H1 (cell line): ENCODE data around the gene ZNF786. TPM values are rescaled to one million over a fixed set of nuclear protein-coding genes. Genes with fewer than 3 reads are reported as not detected.

Experiments
- CTCF ChIA-PET: fragments of 300-600 bp; sonication (Branson Sonifier 250); formaldehyde crosslinking; loops from one replicate; lab custom pipeline; 2021; ENCODE audit not compliant: partially characterized antibody; lab: Charles Lee
- POLR2A ChIA-PET: fragments of 300-600 bp; sonication (Branson Sonifier 250); formaldehyde crosslinking; loops from one replicate; lab custom pipeline; 2021; ENCODE audit warnings: inconsistent platforms; ENCODE audit not compliant: partially characterized antibody; lab: Charles Lee
- DNase-seq, 2 experiments: peaks; one replicate each; pipeline versions ENCODE4 v3.0.0 to v3.0.0-alpha.2; 2010 to 2022; ENCODE audit warnings: low spot score in 2 of 2, low read depth in 1 of 2, mixed read lengths in 1 of 2
- FAIRE-seq: peaks from 2 replicates; lab custom pipeline; 2011; peaks lifted over from hg19 to GRCh38; lab: Jason Lieb, UNC
- H2AFZ ChIP-seq: 2 replicates; pipeline ENCODE4 v1.8.1; 2012; ENCODE audit warnings: low read length, inconsistent platforms
- H2AK5ac ChIP-seq: 2 replicates; pipeline ENCODE4 v1.6.1; 2013; ENCODE audit warnings: low read depth, low read length
- H2BK120ac ChIP-seq: replicated peaks from 2 replicates; pipeline ENCODE3; 2013; ENCODE audit warnings: low read depth, low read length, inconsistent platforms
- H2BK12ac ChIP-seq: 2 replicates; pipeline ENCODE4 v1.6.1; 2013; ENCODE audit warnings: low read depth, low read length
- H2BK15ac ChIP-seq: 2 replicates; pipeline ENCODE4 v1.6.1; 2013; ENCODE audit warnings: low read length
- H2BK20ac ChIP-seq: 2 replicates; pipeline ENCODE4 v1.6.1; 2013; ENCODE audit warnings: low read length
- H2BK5ac ChIP-seq: 2 replicates; pipeline ENCODE4 v1.6.1; 2013; ENCODE audit warnings: low read depth, low read length
- H3K14ac ChIP-seq: 2 replicates; pipeline ENCODE4 v1.6.1; 2013; ENCODE audit warnings: inconsistent platforms; ENCODE audit not compliant: insufficient read length
- H3K18ac ChIP-seq: 2 replicates; pipeline ENCODE4 v1.6.1; 2013; ENCODE audit warnings: low read length; ENCODE audit errors: extremely low read depth
- H3K23ac ChIP-seq: 2 replicates; pipeline ENCODE4 v1.6.1; 2013; ENCODE audit warnings: inconsistent platforms; ENCODE audit not compliant: insufficient read length
- H3K23me2 ChIP-seq: 2 replicates; pipeline ENCODE4 v1.6.1; 2013; ENCODE audit warnings: low read depth, low read length
- H3K27ac ChIP-seq: 2 replicates; pipeline ENCODE4 v1.6.1; 2011; ENCODE audit warnings: low read depth, low read length, inconsistent platforms
- H3K27me3 ChIP-seq, 4 experiments: replicated peaks in 1 of 4; 1 replicate in 1 of 4; 2 replicates in 3 of 4; pipeline versions ENCODE4 v1.6.1 to v1.8.1; 2011 to 2013; ENCODE audit warnings: low read length in 3 of 4, mild to moderate bottlenecking in 3 of 4, inconsistent platforms in 2 of 4, mixed read lengths in 2 of 4, moderate library complexity in 1 of 4; ENCODE audit not compliant: control insufficient read depth in 3 of 4, insufficient read depth in 3 of 4; ENCODE audit errors: extremely low read depth in 1 of 4
- H3K36me3 ChIP-seq, 4 experiments: 2 replicates each; pipeline versions ENCODE4 v1.6.1 to v1.8.1; 2011 to 2013; ENCODE audit warnings: mild to moderate bottlenecking in 4 of 4, low read length in 3 of 4, moderate library complexity in 2 of 4, control low read depth in 1 of 4, inconsistent platforms in 1 of 4; ENCODE audit not compliant: insufficient read depth in 4 of 4, control insufficient read depth in 2 of 4
- H3K4ac ChIP-seq: replicated peaks from 2 replicates; pipeline ENCODE3; 2013; ENCODE audit warnings: low read length, low read depth, mixed read lengths, inconsistent platforms; ENCODE audit not compliant: insufficient read length
- H3K4me1 ChIP-seq, 4 experiments: replicated peaks in 1 of 4; 1 replicate in 1 of 4; 2 replicates in 3 of 4; pipeline versions ENCODE4 v1.6.1 to v1.8.1; 2011 to 2013; ENCODE audit warnings: low read length in 3 of 4, inconsistent platforms in 2 of 4, mixed read lengths in 1 of 4; ENCODE audit not compliant: insufficient read depth in 4 of 4, control insufficient read depth in 3 of 4
- H3K4me2 ChIP-seq, 2 experiments: 2 replicates each; pipeline versions ENCODE4 v1.6.1 to v1.8.1; 2011 to 2013; ENCODE audit warnings: low read depth in 2 of 2, low read length in 2 of 2, control low read depth in 1 of 2, inconsistent platforms in 1 of 2, mild to moderate bottlenecking in 1 of 2; ENCODE audit not compliant: insufficient read depth in 1 of 2
- H3K4me3 ChIP-seq, 4 experiments: fragments of 200-600, 300-600 bp in 1 of 4; sonication (generic), shearing (Covaris generic), sonication (Bioruptor Twin) in 1 of 4; 2 replicates each; pipeline versions ENCODE4 v1.5.1 to v1.8.1; 2011 to 2016; ENCODE audit warnings: low read length in 4 of 4, low read depth in 3 of 4, control low read depth in 2 of 4, inconsistent platforms in 2 of 4, mild to moderate bottlenecking in 2 of 4, mixed read lengths in 1 of 4, moderate library complexity in 1 of 4; ENCODE audit not compliant: insufficient read depth in 2 of 4; ENCODE audit errors: extremely low read depth in 1 of 4
- H3K56ac ChIP-seq: replicated peaks from 2 replicates; pipeline ENCODE3; 2013; ENCODE audit warnings: low read depth, mild to moderate bottlenecking, mixed read lengths, low read length, inconsistent platforms; ENCODE audit not compliant: insufficient read length
- H3K79me1 ChIP-seq: 2 replicates; pipeline ENCODE4 v1.6.1; 2013; ENCODE audit warnings: low read depth, low read length, control low read depth
- H3K79me2 ChIP-seq, 2 experiments: 2 replicates each; pipeline versions ENCODE4 v1.6.1 to v1.8.1; 2012 to 2013; ENCODE audit warnings: low read length in 2 of 2, mild to moderate bottlenecking in 2 of 2, inconsistent platforms in 1 of 2; ENCODE audit not compliant: insufficient read depth in 2 of 2, control insufficient read depth in 1 of 2
- H3K9ac ChIP-seq, 4 experiments: replicated peaks in 1 of 4; 1 replicate in 1 of 4; 2 replicates in 3 of 4; pipeline versions ENCODE4 v1.6.1 to v1.8.1; 2011 to 2013; ENCODE audit warnings: low read depth in 3 of 4, low read length in 3 of 4, control low read depth in 2 of 4, mild to moderate bottlenecking in 2 of 4, moderate library complexity in 2 of 4, inconsistent platforms in 1 of 4; ENCODE audit errors: extremely low read depth in 1 of 4
- H3K9me3 ChIP-seq, 2 experiments: 2 replicates each; pipeline versions ENCODE4 v1.6.1 to v1.8.1; 2012 to 2013; ENCODE audit warnings: mild to moderate bottlenecking in 2 of 2, moderate library complexity in 2 of 2, control low read depth in 1 of 2, inconsistent platforms in 1 of 2, low read depth in 1 of 2, low read length in 1 of 2, mixed read lengths in 1 of 2; ENCODE audit not compliant: insufficient read depth in 2 of 2
- H4K20me1 ChIP-seq, 2 experiments: replicated peaks in 1 of 2; 2 replicates each; pipeline versions ENCODE3 to v1.8.1; 2011 to 2013; ENCODE audit warnings: inconsistent platforms in 2 of 2, low read length in 2 of 2, mild to moderate bottlenecking in 1 of 2; ENCODE audit not compliant: insufficient read depth in 2 of 2, control insufficient read depth in 1 of 2
- H4K5ac ChIP-seq: 2 replicates; pipeline ENCODE4 v1.6.1; 2013; ENCODE audit warnings: low read length, low read depth, mixed read lengths, inconsistent platforms; ENCODE audit not compliant: insufficient read length
- H4K8ac ChIP-seq: 2 replicates; pipeline ENCODE4 v1.8.0; 2013; ENCODE audit warnings: mild to moderate bottlenecking, moderate library complexity, low read length, inconsistent platforms; ENCODE audit not compliant: insufficient read depth; ENCODE audit errors: extremely low read depth
- H4K91ac ChIP-seq: replicated peaks from 2 replicates; pipeline ENCODE3; 2013; ENCODE audit warnings: low read length, mixed read lengths, inconsistent platforms; ENCODE audit not compliant: insufficient read length
- ASH2L ChIP-seq: fragments of 200-600, 300-600 bp; sonication (generic); IDR thresholded peaks from one replicate; pipeline ENCODE4 v1.7.1; 2017; ENCODE audit warnings: low read length
- BCL11A ChIP-seq, 2 experiments: IDR thresholded peaks; one replicate each; pipeline ENCODE4 v1.6.1; 2011; ENCODE audit warnings: low read depth in 2 of 2, low read length in 2 of 2, mild to moderate bottlenecking in 2 of 2
- CBX8 ChIP-seq: fragments of 300-800, 300-1000 bp; sonication (generic); IDR thresholded peaks from 2 replicates; pipeline ENCODE4 v1.7.1; 2016; ENCODE audit warnings: low read depth, low read length, borderline replicate concordance
- HDAC2 ChIP-seq, 2 experiments: fragments of 300-600 bp in 1 of 2; sonication (generic) in 1 of 2; IDR thresholded peaks; 2 replicates each; pipeline ENCODE4 v1.6.1; 2011 to 2012; ENCODE audit warnings: low read depth in 2 of 2, low read length in 2 of 2, mild to moderate bottlenecking in 2 of 2, moderate library complexity in 2 of 2, borderline replicate concordance in 1 of 2, inconsistent platforms in 1 of 2
- JUND ChIP-seq: IDR thresholded peaks from 2 replicates; pipeline ENCODE4 v1.6.1; 2011; ENCODE audit warnings: mild to moderate bottlenecking, improper control_type of control experiment, low read length
- KDM4A ChIP-seq: IDR thresholded peaks from one replicate; pipeline ENCODE4 v1.7.1; 2012; ENCODE audit warnings: low read depth, mild to moderate bottlenecking, moderate library complexity, low read length, inconsistent platforms; ENCODE audit not compliant: severe bottlenecking
- SIX5 ChIP-seq: IDR thresholded peaks from 2 replicates; pipeline ENCODE4 v1.6.1; 2011; ENCODE audit warnings: mild to moderate bottlenecking, low read depth, low read length
- TAF1 ChIP-seq: IDR thresholded peaks from 2 replicates; pipeline ENCODE4 v1.6.1; 2011; ENCODE audit warnings: mild to moderate bottlenecking, low read depth, low read length
- WGBS, 2 experiments: shearing (Covaris generic) in 1 of 2; methylation state at CpG; one replicate each; pipeline versions ENCODE4 v1.1.6 to v1.1.7; 2013 to 2015; ENCODE audit warnings: low lambda C conversion rate in 2 of 2, mixed read lengths in 2 of 2, inconsistent platforms in 1 of 2, low coverage in 1 of 2, missing lambda C conversion rate in 1 of 2; ENCODE audit not compliant: insufficient replicate concordance in 2 of 2, insufficient coverage in 1 of 2, insufficient read length in 1 of 2; ENCODE audit errors: extremely low coverage in 1 of 2, missing lambda C conversion rate in 1 of 2; 5-methylcytosine and 5-hydroxymethylcytosine counted together
- polyA plus RNA-seq, 7 experiments: library from polyadenylated mRNA; depleted of rRNA in 3 of 7; stranded (reverse) in 5 of 7; unstranded in 2 of 7; fragments of >200 nt in 5 of 7; fragments of 200-250 nt in 2 of 7; gene quantifications; 1 replicate in 5 of 7; 2 replicates in 1 of 7; 4 replicates in 1 of 7; pipeline versions ENCODE4 v1.2.1 to v1.2.3, GENCODE V29; 2011 to 2013; ENCODE audit warnings: missing spikeins in 2 of 7, mixed read lengths in 2 of 7
- total RNA-seq: library from RNA; stranded (reverse); fragmentation: NEBNext Ultra II Directional; extraction: Animal tissue kit (Norgen Biotek cat#: 25700); gene quantifications from 2 replicates; pipeline ENCODE4 v1.2.1, GENCODE V29; 2021

The ZNF786 gene
- total and polyA plus RNA-seq, 2 of the 8 experiments (the other 6 are each of a cell fraction or from before 2014, with no cell fraction given), result 7.7 to 16.3 TPM

- Histone ChIP-seq H2BK5ac (no peak overlapping the region), H2BK20ac (no peak overlapping the region), H3K14ac (no peak overlapping the region), H3K4me3 (peak overlapping the region; percentile 53 to 91 (median 76); a peak in 7 of 8 replicates), H3K56ac (no peak overlapping the region), H3K4ac (no peak overlapping the region), H3K9ac (no peak overlapping the region; a peak in 1 of 7 replicates), H3K79me2 (peaks cover 21 to 56% of the 10 kb centered on the region in 2 experiments), H3K23me2 (peaks cover 6% of the 10 kb centered on the region), H3K18ac (no peak overlapping the region), H3K9me3 (no peaks in the 10 kb centered on the region), H3K23ac (no peak overlapping the region), H3K27ac (no peak overlapping the region), H3K27me3 (peaks cover 0 to 2% (median 0%) of the 10 kb centered on the region in 4 experiments; a peak in 1 of 7 replicates), H2BK12ac (no peak overlapping the region), H2BK15ac (no peak overlapping the region), H3K79me1 (peaks cover 8% of the 10 kb centered on the region), H4K5ac (no peak overlapping the region), H4K91ac (no peak overlapping the region), H2AK5ac (no peak overlapping the region), H2BK120ac (no peak overlapping the region), H4K20me1 (peaks cover 3 to 9% of the 10 kb centered on the region in 2 experiments), H3K4me1 (peaks cover 4 to 16% (median 9%) of the 10 kb centered on the region in 4 experiments), H4K8ac (no peak overlapping the region), H2AFZ (no peak overlapping the region), H3K4me2 (peak overlapping the region; percentile 72 to 74), H3K36me3 (0 out of 8 replicates have a peak, but pooled peaks cover 0 to 3% (median 0%) of the 10 kb centered on the region in 4 experiments)
- TF ChIP-seq ASH2L (no peak), HDAC2 (IDR thresholded peaks at IDR 0.05; ENCODE audit: borderline replicate concordance in 1 of 2, low read depth in 2 of 2, low read length in 2 of 2) (no peak), BCL11A (IDR thresholded peaks at IDR 0.05; ENCODE audit: low read depth in 2 of 2, low read length in 2 of 2) (no peak), JUND (no peak), TAF1 (no peak), CBX8 (no peak), KDM4A (no peak), SIX5 (no peak)
- FAIRE-seq (no peak), DNase-seq (no peak)
- ChIA-PET POLR2A (interaction anchor here (1.1 to 2.1 kb wide), 4 partner anchors 25 to 45 kb away, joined by 3 to 7 read pairs (median 4); no protein-coding TSS in a partner anchor), CTCF (interaction anchor here (1.0 to 1.7 kb wide), 4 partner anchors 22 to 168 kb away, joined by 3 to 7 read pairs (median 5); no protein-coding TSS in a partner anchor)
- 79% methylated on average over 10 of the region's 10 CpGs; no CpG with 5 or more reads in 1 of the 2 experiments for WGBS, 2 experiments
These were observed 63.5 kb downstream of the ZNF786 start for GRCh38 chr7:149027055-149027454.
